Suprapubic skin (tissue), 4 donors: ENCODE measurements around the gene SLC35F1. TPM values are rescaled to one million over a fixed set of nuclear protein-coding genes. Genes with fewer than 3 reads are reported as not detected.

Experiments used
- DNase-seq, 2 donors: peaks; one replicate each; pipeline ENCODE4 v3.0.0-alpha.2; 2019; ENCODE audit warnings: low spot score in 2 of 2
- H3K27ac ChIP-seq: fragments of 200-600 bp; sonication (generic); one replicate; pipeline ENCODE4 v1.5.1; 2019
- H3K27me3 ChIP-seq: fragments of 200-600 bp; sonication (generic); one replicate; pipeline ENCODE4 v1.5.1; 2019
- H3K36me3 ChIP-seq: fragments of 200-600 bp; sonication (generic); one replicate; pipeline ENCODE4 v1.5.1; 2019
- H3K4me1 ChIP-seq: fragments of 200-600 bp; sonication (generic); one replicate; pipeline ENCODE4 v1.5.1; 2019
- H3K4me3 ChIP-seq: fragments of 200-600 bp; sonication (generic); one replicate; pipeline ENCODE4 v1.5.1; 2019; ENCODE audit warnings: mild to moderate bottlenecking
- H3K9me3 ChIP-seq: fragments of 200-600 bp; sonication (generic); one replicate; pipeline ENCODE4 v1.5.1; 2019
- EP300 ChIP-seq: sonication (generic); formaldehyde crosslinking; IDR thresholded peaks from one replicate; pipeline ENCODE4 v1.6.1; 2017; ENCODE audit warnings: antibody characterized with exemption
- POLR2A ChIP-seq, 2 donors: fragments of 450-650 bp; IDR thresholded peaks; one replicate each; pipeline ENCODE4 v1.6.1; 2017; ENCODE audit warnings: antibody characterized with exemption in 2 of 2, mild to moderate bottlenecking in 2 of 2, moderate library complexity in 2 of 2
- POLR2AphosphoS5 ChIP-seq, 3 donors: sonication (generic); formaldehyde crosslinking; IDR thresholded peaks; one replicate each; pipeline ENCODE4 v1.6.1; 2017; ENCODE audit warnings: antibody characterized with exemption in 3 of 3
- WGBS: methylation state at CpG from one replicate; pipeline ENCODE4 v1.1.5; 2018; 5-methylcytosine and 5-hydroxymethylcytosine counted together
- total RNA-seq, 4 donors: library from RNA; depleted of rRNA; stranded (reverse); fragments of >200 nt; gene quantifications; one replicate each; pipeline ENCODE4 v1.1.0, GENCODE V29; 2016
- TF ChIP-seq, protein P1 (sequence below), 2 donors: fragments of 200-600 bp in 1 of 2; fragments of 450-650 bp in 1 of 2; sonication (generic) in 1 of 2; IDR thresholded peaks; one replicate each; pipeline ENCODE4 v1.5.1; 2016 to 2019; ENCODE audit warnings: antibody characterized with exemption in 2 of 2, mild to moderate bottlenecking in 1 of 2, moderate library complexity in 1 of 2

SLC35F1 gene
- total RNA-seq, 4 donors from 2014 or later: 0.34 to 1.1 (median 0.95) TPM

GRCh38 chr6:118163542-118163941 is 256.5 kb downstream of the SLC35F1 start:
- no peaks in the 10 kb centered on the region for H3K4me1 ChIP-seq
- no peak overlapping the region for H3K4me3 ChIP-seq
- no peaks in the 10 kb centered on the region for H3K36me3 ChIP-seq
- TF ChIP-seq POLR2A (IDR thresholded peaks at IDR 0.05) (no peak), POLR2AphosphoS5 (IDR thresholded peaks at IDR 0.05) (no peak), EP300 (no peak)
- TF ChIP-seq, protein P1, sequence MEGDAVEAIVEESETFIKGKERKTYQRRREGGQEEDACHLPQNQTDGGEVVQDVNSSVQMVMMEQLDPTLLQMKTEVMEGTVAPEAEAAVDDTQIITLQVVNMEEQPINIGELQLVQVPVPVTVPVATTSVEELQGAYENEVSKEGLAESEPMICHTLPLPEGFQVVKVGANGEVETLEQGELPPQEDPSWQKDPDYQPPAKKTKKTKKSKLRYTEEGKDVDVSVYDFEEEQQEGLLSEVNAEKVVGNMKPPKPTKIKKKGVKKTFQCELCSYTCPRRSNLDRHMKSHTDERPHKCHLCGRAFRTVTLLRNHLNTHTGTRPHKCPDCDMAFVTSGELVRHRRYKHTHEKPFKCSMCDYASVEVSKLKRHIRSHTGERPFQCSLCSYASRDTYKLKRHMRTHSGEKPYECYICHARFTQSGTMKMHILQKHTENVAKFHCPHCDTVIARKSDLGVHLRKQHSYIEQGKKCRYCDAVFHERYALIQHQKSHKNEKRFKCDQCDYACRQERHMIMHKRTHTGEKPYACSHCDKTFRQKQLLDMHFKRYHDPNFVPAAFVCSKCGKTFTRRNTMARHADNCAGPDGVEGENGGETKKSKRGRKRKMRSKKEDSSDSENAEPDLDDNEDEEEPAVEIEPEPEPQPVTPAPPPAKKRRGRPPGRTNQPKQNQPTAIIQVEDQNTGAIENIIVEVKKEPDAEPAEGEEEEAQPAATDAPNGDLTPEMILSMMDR (IDR thresholded peaks at IDR 0.05): no peak
- H3K27ac ChIP-seq: no peak overlapping the region
- H3K9me3 ChIP-seq: no peaks in the 10 kb centered on the region
- no peak for DNase-seq
- no peaks in the 10 kb centered on the region for H3K27me3 ChIP-seq
- WGBS: 36% methylated on average over 1 of the region's 1 CpG

- TF ChIP-seq POLR2A (IDR thresholded peaks at IDR 0.05) (no peak), EP300 (no peak), POLR2AphosphoS5 (IDR thresholded peaks at IDR 0.05) (no peak)
- TF ChIP-seq, protein P1 (IDR thresholded peaks at IDR 0.05): no peak
- Histone ChIP-seq H3K27me3 (no peaks in the 10 kb centered on the region), H3K36me3 (no peaks in the 10 kb centered on the region), H3K4me3 (no peak overlapping the region), H3K4me1 (no peaks in the 10 kb centered on the region), H3K27ac (no peak overlapping the region), H3K9me3 (no peaks in the 10 kb centered on the region)
- DNase-seq: no peak
- 100% methylated on average over 1 of the region's 1 CpG for WGBS
These were observed 258.4 kb downstream of the SLC35F1 start for GRCh38 chr6:118165500-118165899.

- Histone ChIP-seq H3K9me3 (peaks cover 3% of the 10 kb centered on the region), H3K4me3 (no peak overlapping the region), H3K27me3 (no peaks in the 10 kb centered on the region), H3K27ac (no peak overlapping the region), H3K36me3 (no peaks in the 10 kb centered on the region), H3K4me1 (no peaks in the 10 kb centered on the region)
- WGBS: 82% methylated on average over 5 of the region's 5 CpGs
- TF ChIP-seq POLR2A (IDR thresholded peaks at IDR 0.05): no peak
- TF ChIP-seq, protein P1 (IDR thresholded peaks at IDR 0.05): no peak
- no peak for TF ChIP-seq POLR2AphosphoS5 (IDR thresholded peaks at IDR 0.05)
- DNase-seq: no peak
These were observed 261.4 kb downstream of the SLC35F1 start for GRCh38 chr6:118168421-118168820.

DNA sequence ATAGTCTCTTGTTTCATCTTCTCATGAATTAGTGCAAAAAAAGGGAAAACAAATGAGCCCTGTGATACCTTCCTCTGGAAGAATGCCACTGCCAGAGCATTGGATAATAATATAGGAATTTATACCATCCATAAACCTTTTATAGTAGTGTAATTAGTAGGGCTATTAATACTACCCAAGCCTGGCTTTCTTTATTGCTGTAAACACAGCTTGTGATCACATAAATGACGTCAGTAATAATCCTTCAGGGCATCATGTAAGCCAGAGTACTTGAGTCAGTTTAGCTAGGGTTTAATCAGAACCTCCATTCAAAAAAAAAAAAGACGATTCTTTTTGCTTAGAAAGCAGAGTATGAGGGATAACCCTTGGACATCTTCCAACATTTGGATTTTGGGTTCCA is 264.8 kb downstream of the SLC35F1 start:
- 42% methylated on average over 2 of the region's 2 CpGs for WGBS
- TF ChIP-seq POLR2A (IDR thresholded peaks at IDR 0.05) (no peak), POLR2AphosphoS5 (IDR thresholded peaks at IDR 0.05) (no peak), EP300 (no peak)
- TF ChIP-seq, protein P1 (IDR thresholded peaks at IDR 0.05): no peak

DNA sequence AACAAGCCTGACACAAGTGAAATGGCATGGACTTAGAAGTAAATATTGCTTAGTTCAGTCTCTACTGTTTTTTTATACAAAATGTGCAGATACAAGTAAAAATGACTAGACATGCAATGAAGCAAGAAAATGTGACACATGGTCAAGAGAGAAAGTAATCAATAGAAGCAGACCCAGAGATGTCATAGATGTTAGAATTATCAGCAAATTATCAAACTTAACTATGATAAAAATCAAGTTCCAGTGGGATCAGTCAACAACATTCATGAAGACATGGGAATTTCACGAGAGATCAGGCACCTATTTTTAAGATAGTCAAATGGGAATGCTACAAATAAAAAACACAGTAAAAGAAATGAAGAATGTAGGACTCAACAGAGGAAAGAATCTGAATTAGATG is 267.0 kb downstream of the SLC35F1 start:
- Histone ChIP-seq H3K27me3 (no peaks in the 10 kb centered on the region), H3K36me3 (no peaks in the 10 kb centered on the region), H3K4me3 (no peak overlapping the region), H3K9me3 (peaks cover 8% of the 10 kb centered on the region), H3K4me1 (no peaks in the 10 kb centered on the region), H3K27ac (no peak overlapping the region)
- no peak for DNase-seq
- TF ChIP-seq POLR2A (IDR thresholded peaks at IDR 0.05) (no peak), EP300 (no peak), POLR2AphosphoS5 (IDR thresholded peaks at IDR 0.05) (no peak)
- TF ChIP-seq, protein P1 (IDR thresholded peaks at IDR 0.05): no peak
- 85% methylated on average over 1 of the region's 1 CpG for whole genome bisulfite sequencing

More for the DNA sequence above, 264.8 kb downstream of the SLC35F1 start:
- Histone ChIP-seq H3K9me3 (peaks cover 8% of the 10 kb centered on the region), H3K36me3 (no peaks in the 10 kb centered on the region), H3K4me3 (no peak overlapping the region), H3K27me3 (no peaks in the 10 kb centered on the region), H3K4me1 (no peaks in the 10 kb centered on the region), H3K27ac (no peak overlapping the region)
- DNase-seq: no peak
